ENCODE data around the gene RAB31.

GRCh38 chr18:9739516-9739915 lies 31.4 kb downstream of the RAB31 start:
- TF ChIP-seq POLR2A (IDR thresholded peaks at IDR 0.05; ENCODE audit: extremely low read depth, insufficient read length), result no peak
- no peak for TF ChIP-seq CTCF (IDR thresholded peaks at IDR 0.05; ENCODE audit: low read depth, low read length)
